ENCODE results near the gene EPSTI1. TPM values are rescaled to one million over a fixed set of nuclear protein-coding genes. Genes with fewer than 3 reads are reported as not detected.
"Not testable (repeated sequence)": the region's sequence is repeated elsewhere in the genome, so short reads cannot be mapped to it uniquely, and the experiment has no call there.

Gene EPSTI1
- total RNA-seq, 1 experiment from 2014 or later, result 0.86 TPM

DNA sequence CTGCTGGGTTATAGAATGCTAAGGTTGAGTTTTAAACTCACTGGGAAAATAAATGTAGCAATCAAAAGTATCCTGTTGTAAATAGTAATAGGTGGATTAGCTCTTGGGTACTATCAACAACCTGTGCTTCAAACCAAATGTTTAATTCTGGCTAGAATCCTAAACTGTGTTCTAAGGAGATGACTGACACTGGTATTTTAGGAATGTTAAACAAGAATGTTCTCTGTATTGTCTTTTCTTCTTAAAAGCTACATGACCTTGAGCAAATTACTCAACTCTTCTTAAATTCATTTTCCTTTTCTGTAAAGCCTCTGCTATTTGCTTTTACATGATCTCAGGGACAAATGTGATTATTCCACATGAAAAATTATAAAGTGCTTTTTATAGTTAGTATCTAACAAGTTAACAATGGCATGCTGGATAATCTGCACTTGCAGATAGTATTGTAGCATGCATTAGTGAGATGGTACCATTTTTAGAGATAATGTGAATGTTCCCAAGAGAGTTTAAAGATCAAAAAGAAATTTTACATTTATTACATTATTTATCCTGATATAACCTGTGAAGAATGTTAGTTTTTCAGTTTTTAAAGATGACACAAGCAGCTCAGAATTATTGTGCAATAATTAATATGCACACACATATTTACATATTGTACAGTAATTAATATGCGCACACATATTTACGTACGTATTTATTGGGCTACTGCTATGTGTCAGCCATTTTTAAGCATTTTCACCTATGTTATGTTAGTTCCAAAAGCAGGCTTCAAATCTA is 13.6 kb upstream of the EPSTI1 start:
- no peak for DNase-seq (ENCODE audit: low read depth)

- DNase-seq (ENCODE audit: low read depth), result no peak
These were observed 11.7 kb upstream of the EPSTI1 start for GRCh38 chr13:43003729-43004128.

DNA sequence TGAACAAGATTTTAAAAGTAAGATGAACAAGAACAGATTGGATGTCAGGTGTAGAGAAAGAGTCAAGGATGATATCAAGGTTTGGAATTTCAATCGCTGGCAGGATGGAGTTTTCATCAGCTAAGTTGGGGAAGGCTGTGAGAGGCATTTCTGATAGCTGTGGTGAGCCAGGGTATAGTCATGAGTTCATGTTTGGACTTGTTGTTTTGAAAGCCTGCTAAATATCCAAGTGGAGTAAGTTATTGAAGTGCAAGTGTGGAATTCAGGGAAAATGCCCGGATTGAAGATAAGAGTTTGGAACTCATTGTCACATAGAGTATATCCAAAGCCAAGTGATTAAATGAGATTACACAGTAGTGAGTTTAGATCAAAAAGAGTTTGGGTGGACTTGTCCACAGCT is 11.0 kb upstream of the EPSTI1 start:
- no peak for DNase-seq (ENCODE audit: low read depth)

DNA sequence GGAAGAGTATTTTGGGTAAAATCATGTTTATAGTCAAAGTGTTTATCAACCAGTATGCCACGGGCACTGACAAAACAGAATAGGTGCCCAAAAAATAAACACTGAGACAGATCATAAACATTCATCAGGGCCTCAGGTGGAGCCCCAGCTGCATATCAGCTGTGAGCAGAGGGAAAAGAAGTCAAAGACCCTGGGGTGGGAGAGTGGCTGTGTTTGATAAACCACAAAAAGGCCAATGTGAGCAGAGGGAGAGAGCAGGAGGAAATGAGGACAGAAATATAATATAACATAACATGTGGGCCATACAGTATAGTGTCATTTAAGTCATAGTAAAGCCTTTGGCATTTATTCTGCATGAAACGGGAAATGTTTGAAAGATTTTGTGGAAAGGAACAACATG is 10.0 kb upstream of the EPSTI1 start:
- DNase-seq (ENCODE audit: low read depth), result no peak

GRCh38 chr13:43000676-43001075 is 8.6 kb upstream of the EPSTI1 start:
- no peak for DNase-seq (ENCODE audit: low read depth)

DNA sequence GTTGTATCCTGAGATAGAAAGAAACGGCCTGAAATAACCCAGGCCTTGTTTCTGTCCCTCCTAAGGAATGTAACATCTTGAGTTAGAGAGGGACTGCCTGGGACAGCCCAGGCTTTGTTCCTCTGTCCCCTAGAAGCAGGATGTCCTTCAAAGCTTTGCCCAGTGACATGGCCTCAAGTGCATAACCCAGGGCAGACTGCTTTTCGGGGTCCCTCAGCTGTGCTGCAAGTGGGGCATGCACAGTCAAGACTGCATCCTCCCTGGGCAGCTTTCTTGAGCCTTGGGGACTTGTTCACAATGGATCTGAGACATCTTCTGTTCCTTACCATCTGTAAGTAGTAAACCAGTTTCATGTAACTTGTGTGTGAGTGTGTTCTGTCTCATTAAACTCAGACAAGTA is 7.5 kb upstream of the EPSTI1 start:
- DNase-seq (ENCODE audit: low read depth), result no peak

- no peak for DNase-seq (ENCODE audit: low read depth)
These were observed 5.3 kb upstream of the EPSTI1 start for GRCh38 chr13:42997381-42997780.

- peak; percentile 22 for DNase-seq (ENCODE audit: low read depth)
These were observed 4.5 kb upstream of the EPSTI1 start for GRCh38 chr13:42996584-42996983.

DNA sequence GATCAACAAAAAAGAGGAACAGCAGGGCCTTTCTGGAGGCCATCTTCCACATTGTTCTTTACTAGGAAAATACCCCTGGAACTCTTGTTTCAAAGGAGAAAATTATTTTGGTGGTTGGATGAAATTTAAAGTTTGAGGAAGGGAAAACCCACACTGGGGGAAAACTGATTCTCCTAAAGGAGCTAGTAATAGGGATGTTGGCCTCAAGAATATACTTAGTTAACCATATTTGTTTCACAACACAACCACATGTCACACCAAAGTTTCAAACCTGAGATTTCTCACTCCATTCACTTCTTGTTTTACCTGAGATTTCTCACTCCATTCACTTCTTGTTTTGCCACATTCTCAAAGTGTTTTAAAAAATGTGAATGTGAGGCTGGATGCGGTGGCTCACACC is 2.8 kb upstream of the EPSTI1 start:
- no peak for DNase-seq (ENCODE audit: low read depth)

DNA sequence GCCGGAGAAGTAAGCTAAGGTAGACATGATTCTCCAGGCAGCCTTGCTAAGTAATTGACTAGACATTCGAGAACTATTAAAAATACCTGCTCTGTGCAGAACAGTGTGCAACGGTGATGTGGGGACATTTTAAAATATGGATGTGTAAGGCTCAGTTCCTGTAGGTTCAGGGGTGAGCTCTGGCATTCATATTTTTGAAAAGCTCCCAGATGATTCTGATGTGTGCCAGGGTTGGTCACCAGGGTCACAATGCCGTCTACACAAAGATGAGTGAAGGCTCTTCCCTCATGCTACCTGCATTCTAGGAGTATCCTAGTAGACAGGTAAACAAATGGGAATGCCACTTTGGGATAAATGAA is 702 bp upstream of the EPSTI1 start:
- no peak for DNase-seq (ENCODE audit: low read depth)

- not testable (repeated sequence) for DNase-seq (ENCODE audit: low read depth)
These were observed 676 bp downstream of the EPSTI1 start for GRCh38 chr13:42991233-42991897.

DNA sequence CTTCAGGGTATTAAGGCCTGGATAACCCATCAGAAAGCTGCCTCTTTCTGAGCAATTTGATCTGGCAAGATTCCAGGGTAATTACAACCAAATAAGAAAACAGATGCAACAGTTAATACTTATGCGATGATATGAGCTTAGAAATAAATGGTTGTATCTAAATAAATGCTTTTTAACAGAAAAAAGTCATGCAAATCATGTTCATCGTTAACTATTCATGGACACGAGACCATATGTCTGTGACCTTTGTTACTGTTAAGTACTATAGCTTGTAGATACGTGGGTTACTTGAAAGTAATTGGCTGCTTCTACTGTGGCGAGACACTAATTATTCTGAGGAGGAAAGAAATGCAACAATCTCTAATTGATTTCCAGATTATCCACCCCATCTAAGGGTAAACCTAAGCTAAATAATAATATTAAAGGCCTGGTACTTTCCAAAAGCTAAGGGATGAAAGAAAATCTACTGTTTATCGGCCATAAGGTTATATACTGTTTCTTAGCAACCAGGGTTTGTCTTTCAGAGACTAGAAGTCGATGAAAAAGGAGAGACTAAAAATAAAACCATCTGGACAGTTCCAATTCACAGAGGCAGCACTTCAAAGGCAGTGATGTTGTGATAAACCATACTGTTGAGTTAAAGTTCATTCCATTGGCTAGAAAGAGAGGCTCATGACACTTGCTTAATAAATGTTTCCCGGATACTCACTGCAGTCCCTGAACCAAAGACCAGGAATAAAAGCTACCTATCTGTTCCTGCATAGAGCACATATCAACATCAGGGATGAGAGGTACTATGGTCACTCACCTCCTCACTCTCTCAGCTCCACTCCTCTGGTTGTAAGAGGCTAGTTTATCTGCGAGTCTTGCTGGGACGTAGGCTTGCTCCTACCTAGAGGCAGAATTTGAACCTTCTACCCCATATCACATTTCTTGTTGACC is 1.5 kb downstream of the EPSTI1 start:
- no peak for DNase-seq (ENCODE audit: low read depth)

DNA sequence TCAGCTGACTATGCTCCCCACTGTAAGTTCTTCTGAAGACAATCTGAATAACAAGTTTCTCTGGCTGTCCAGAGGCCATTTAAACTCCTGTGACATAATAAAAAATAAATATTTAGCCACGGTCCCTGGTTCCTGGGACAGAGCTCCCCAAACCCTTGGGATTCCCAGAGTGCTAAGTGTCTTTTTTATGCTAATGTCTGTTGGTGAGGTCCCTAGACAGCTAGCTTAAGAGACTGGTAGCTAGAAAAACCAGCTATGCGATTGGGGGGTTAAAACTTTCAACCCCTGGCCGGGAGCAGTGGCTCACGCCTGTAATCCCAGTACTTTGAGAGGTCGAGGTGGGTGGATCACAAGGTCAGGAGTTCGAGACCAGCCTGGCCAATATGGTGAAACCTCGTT is 5.9 kb downstream of the EPSTI1 start:
- no peak for DNase-seq (ENCODE audit: low read depth)

DNA sequence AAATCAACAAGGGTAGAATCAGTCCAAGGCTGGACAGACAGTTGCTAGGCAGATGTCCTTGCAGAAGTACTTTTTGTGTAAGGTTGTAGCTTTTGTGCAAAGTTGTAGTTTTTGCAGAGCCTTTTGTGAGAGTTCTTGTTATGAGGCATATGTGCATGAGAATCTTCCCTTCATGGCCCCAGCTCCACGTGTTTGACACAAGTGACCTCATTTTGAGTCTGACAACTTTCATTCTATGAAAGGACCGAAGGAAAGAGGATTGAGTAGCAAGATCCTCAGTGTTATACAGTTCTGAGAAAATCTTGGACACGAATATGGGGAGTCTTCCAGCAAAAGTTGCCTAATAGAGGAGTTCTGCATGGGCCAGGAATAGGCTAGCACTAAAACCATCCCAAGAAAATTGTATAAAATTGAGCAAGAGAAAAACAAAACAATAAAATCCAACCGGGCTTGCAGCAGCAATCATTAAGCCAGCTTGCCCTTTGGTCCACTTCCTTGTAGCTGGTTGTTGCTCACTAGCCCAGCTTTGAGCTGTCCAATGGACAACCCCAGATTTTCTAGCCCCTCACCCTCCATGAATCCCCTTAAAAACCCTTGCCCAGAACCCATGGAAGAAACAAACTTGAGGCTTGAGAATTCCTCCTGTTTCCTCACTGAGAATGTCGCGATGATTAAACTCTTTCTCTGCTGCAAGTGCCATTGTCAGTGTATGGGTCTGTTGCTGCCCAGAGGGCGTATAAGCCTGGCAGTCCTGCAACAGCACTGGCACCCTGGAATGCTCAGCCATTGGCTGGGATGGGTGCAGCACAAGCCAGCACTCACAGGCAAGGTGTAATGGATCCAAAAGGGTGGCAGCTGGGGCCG is 6.5 kb downstream of the EPSTI1 start:
- DNase-seq (ENCODE audit: low read depth), result no peak

DNA sequence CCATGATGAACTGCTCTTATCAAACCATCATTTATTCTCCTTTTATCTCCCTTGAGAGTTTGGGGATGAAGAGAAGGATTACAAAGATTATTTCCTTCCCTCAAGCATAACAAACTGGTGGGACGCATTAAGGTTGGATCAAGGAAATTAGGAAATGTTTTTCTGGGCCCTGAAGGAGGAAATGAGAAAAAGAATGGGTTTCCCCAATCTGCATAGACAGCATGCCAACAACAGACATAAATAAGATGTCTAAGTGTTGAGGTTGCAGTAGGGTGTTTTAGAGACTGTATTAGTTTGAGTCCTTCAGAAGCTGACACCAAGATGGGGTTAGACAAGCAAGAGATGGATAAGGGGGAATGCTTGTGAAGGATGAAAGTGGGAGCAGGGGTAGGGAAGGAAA is 7.3 kb downstream of the EPSTI1 start:
- DNase-seq (ENCODE audit: low read depth), result no peak

DNA sequence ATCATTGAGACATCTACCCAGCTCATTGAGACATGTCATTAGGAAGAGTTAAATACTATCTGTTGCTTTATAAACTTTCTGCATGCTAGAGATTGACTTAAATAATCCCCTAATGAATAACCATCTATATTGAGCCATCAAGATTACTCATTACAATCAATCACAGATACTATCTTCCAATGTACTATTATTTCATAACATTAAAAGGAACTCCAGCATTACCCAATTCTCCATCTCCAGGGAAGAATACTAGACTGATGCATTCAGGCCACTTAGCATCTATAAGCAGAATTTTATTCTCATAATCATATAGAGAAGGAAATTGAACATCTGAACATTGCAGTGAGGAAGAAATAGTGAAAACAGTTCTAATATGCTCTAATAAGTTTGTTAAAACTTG is 8.0 kb downstream of the EPSTI1 start:
- DNase-seq (ENCODE audit: low read depth), result no peak

DNA sequence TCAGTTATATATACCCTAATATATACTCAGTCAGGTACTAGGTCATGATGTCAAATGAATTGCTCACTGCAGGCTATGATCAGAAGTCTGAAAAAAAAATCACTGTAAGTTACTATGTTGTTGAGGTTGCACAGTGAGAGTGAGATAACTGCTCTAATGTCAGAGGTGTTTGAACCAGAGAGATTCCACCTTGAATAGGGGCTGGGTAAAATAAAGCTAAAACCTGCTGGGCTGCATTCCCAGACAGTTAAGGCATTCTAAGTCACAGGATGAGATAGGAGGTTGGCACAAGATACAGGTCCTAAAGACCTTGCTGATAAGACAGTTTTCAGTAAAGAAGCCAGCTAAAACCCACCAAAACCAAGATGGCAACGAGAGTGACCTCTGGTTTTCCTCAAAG is 10.2 kb downstream of the EPSTI1 start:
- no peak for DNase-seq (ENCODE audit: low read depth)

- DNase-seq (ENCODE audit: low read depth), result no peak
These were observed 10.7 kb downstream of the EPSTI1 start for GRCh38 chr13:42981317-42981716.

DNA sequence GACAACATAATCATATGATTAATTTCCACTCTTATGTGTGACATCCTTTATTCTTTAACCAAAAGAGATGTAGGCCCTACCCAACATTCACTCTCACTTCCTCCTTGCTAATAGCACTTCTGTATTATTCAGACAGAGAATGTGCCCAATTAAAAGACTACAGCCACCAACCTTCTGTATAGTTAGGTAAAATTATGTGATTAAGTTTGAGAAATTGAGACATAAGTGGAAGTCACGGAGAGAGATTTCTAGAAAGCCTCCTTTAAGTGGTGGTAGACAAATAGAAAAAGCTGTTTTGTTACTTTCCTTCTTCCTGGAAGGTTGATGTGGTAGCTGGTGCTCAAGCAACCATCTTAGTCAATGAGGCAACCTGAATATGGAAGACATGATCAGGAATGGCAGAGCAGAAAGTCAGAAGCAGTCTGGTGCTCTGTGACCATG is 14.8 kb downstream of the EPSTI1 start:
- DNase-seq (ENCODE audit: low read depth), result no peak

DNA sequence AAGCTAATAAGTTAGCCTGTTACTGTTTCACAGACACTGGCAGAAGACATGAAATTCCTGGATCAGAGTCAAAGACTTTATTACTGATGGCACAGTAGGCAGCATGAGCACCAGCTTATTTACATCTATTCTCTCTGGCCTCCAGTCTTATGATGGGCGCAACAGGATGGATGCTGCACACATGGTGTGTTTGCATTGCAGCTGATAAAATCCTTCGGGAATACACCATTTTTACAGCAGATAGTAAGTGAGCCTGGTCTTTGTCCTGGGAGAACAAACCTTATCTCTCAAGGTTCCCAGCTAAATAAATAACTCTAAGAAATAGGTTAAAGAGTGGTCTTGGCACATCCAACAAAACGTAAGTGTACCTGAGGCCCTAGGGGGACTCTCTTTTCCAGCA is 16.0 kb downstream of the EPSTI1 start:
- DNase-seq (ENCODE audit: low read depth), result no peak

DNA sequence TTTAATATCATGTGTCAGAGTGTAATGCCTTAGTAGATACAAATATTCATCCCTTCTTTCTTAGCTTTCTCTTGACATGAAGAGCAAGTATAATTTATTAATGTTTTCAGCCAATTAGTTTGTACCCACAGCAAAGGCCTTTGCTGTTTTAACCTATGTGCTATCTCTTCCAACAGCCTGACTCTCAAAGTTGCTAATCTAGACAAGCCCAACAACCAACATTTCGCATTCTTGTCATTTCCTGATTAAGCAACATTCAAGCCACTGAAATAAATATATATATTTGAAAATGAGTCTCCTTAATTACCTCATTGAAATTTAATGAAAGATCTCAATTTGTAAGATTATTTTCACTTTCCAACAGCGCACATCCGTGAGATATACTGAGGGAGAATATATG is 18.5 kb downstream of the EPSTI1 start:
- no peak for DNase-seq (ENCODE audit: low read depth)
